Activated CD8-positive, alpha-beta memory T cell treated with anti-CD3 and anti-CD28 coated beads, Interleukin-2, amount 50 U/mL, for 24 hours (primary cell): ENCODE results near the gene SUGP2.
"Not testable (repeated sequence)": the region's sequence is repeated elsewhere in the genome, so short reads cannot be mapped to it uniquely, and the experiment has no call there.

Experiments
- DNase-seq: peaks from one replicate; pipeline ENCODE4 v3.0.0-alpha.2; 2020; ENCODE audit errors: extremely low read depth

The SUGP2 gene

DNA sequence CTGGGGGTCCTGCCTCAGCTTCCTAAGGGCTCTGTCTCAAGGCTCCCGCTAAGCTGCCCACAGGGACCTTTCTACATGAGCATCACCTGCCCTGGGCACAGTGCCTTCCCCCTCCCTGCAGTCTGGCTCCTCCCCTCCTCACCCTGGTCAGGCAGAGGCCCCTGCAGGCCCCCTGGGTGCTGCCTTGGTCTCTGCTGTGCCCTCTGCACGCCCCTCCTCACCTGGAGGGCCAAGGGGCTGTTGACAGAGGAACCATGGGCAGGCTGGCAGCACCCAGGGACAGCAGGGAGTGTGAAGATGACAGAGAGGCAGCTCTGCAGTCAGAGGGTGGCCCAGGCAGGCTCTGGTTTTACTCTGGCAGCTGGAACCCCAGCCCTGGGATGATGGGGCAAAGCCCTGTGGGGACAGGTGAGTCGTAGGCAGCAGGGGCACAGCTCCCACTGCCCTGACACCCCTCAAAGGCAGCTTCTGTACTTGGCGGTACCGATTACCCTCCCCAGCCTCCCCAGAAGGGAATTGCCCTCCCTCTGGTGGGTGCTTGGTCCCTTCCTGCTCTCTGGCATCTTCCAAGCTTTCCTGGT lies 43.1 kb downstream of the SUGP2 start:
- no peak for DNase-seq

DNA sequence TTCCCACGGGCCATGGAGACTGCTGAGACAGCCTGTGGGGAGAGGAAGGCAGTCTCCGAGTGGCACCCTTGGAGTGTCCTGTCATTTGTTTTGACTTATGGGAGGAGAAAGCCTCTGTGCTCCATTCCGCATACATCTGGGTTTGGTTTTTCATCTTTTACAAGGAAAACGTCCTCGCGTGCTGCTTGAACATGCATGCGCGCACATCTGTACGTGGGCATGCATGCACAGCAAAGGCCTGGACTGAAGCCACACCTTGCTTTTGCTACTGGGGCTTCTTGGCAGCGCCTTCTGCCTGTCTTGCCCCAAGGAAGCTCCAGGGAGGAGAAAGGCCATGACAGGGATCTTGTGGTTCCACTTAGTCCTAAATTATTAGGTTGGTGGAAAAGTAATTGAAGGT lies 44.0 kb downstream of the SUGP2 start:
- DNase-seq = no peak

DNA sequence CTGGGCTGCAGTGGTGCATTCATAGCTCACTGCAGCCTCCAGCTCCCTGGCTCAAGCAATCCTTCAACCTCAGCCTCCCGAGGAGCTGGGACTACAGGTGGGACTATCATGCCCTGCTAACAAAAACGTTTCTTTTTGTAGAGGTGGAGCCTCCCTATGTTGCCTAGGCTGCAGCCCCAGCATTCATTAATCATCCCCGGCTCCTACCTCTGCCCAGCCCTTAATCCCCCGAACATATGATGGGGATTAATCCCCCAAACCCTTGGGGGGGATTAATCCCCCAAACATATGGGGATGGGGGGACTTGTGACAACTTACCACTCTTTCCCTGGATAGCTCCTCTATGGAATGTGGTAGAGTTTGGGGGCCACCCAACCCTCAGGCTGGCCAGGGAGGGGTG lies 45.9 kb downstream of the SUGP2 start:
- no peak for DNase-seq

DNA sequence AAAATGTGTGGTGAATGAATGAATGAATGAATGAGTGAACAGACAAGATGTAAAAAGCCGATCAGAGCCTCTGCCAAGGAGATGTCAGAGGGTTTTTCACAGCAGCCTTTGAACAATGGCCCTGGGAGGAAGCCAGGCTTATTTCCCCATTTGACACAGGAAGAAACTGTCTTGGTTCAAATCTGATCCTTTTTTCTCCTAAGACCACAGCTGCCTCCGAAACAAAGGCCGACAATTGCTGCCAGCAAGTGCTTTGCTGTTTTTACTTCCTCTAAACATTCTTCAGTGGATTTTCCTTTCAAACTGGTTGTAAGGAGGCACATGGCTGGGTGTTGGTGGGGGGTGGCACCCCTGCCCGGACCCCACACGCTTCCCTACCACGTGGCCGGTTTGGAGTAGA lies 48.1 kb downstream of the SUGP2 start:
- DNase-seq = no peak

DNA sequence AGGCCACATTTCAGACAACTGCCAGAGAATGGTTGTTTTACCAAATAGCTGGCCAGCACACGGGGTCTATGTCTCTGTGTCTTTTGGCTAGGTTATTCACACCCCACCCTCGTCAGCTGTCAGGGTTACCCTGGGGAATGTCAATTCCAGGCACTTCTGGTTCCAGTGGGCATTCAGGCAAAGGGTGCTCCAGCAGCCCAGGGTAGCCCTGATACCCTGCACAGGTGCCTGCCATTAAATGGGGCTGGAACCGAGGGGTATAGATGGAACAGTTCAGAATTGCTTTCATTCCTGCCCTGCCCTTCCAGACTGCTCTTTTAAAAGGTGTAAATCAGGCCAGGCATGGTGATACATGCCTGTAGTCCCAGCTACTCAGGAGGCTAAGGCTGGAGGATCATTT lies 49.1 kb downstream of the SUGP2 start:
- no peak for DNase-seq

DNA sequence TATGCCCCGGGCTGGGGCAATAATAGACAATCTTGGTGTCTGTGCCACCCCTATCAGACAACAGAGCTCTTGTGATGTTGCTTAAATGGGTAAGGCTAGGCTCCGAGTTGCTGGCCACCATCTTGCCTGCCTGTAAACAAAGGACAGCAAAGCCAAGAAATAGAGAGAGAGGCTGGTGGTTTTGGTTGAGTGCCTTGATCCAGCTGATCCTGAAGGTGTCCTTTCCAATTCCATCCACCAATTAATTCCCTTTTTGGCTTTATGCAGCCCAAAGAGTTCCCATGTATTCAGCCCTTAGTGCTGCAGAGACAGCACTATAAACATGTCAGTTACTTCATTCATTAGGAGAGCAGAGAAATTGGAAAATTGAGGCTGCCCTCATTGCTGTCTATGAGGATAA lies 50.6 kb downstream of the SUGP2 start:
- DNase-seq = no peak

DNA sequence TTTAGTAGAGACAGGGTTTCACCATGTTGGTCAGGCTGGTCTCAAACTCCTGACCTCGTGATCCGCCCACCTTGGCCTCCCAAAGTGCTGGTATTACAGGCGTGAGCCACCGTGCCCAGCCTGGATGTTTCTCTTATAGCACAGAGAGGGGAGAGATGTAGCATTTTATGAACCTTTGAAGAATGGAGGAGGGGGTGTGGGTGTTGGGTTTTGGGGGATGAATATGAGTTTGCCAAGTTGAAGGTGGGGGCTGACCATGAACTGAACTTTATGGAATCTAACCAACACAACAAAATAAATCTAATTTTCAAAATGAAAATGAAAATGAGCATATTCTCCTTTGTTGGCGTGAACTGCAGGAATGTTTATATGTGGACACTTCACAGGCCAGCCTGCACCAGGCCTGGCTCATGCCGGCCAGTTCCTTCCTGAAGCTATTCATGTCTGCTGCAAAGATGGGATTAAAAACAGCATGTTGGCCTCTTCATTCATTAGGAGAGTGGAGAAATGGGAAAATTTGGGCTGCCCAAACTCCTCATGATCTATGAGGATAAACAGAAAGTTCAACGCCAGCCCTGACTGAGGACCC lies 52.8 kb downstream of the SUGP2 start:
- DNase-seq = no peak

DNA sequence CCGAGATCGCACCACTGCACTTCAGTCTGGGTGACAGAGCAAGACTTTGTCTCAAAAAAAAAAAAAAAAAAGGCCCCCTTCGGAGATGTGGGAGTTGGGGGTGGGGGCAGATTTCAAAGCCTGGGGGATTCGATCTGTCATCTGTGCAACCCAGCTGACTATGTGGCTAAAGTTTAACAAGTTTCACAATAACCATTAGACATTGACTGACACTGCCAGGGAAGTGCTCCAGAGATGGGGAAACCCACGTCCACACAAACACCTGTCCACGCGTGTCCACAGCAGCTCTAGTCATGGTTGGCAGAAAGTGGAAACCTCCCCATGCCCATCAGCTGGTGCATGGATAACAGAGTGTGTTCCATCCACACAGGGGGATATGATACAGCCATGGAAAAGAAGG lies 54.7 kb downstream of the SUGP2 start:
- DNase-seq = no peak

DNA sequence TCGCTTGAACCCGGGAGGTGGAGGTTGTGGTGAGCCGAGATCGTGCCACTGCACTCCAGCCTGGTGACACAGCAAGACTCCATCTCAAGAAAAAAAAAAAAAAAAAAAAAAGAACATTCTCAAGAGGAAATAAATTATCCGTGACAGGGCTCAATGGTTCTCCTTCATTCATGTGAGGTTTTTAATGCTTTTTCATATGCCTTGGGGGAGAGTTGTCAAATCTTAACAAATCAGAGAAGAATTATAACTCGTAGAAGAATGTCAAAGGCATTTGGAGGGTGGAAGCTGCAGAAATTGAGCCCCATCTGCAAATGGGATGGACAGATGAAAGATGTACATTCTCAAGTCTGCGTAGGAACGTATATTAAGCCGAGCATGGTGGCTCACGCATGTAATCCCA lies 57.4 kb downstream of the SUGP2 start:
- DNase-seq = no peak

DNA sequence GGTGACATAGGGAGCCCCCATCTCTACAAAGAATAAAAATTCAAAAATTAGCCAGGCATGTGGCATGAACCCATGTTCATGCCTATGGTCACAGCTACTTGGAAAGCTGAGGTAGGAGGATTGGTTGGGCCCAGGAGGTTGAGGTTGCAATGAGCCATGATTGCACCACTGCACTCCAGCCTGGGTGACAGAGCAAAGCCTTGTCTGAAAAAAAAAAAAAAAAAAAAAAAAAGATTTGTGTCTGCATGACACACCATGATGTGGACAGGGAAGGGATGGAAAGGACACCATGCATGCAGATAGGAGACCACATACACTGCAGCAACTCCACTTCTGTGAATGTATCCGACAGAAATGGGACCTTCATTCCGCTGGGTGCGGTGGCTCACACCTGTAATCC lies 58.3 kb downstream of the SUGP2 start:
- no peak for DNase-seq

DNA sequence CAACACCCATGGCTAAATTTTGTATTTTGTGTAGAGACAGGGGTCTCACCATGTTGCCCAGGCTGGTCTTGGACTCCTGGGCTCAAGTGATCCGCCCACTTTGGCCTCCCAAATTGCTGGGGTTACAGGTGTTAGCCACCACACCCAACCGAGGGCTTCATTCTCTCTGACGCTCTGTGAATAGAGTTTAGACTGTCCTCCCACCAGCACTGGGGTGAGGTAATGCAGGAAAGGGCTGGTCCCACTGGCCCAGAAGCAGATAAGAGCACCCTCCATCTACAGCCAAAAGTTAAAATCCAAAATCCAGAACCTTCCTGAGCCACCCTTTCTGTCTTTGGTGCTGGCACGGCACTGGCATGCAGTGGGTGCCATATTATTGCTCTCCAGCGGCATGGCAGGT lies 60.5 kb downstream of the SUGP2 start:
- no peak for DNase-seq

DNA sequence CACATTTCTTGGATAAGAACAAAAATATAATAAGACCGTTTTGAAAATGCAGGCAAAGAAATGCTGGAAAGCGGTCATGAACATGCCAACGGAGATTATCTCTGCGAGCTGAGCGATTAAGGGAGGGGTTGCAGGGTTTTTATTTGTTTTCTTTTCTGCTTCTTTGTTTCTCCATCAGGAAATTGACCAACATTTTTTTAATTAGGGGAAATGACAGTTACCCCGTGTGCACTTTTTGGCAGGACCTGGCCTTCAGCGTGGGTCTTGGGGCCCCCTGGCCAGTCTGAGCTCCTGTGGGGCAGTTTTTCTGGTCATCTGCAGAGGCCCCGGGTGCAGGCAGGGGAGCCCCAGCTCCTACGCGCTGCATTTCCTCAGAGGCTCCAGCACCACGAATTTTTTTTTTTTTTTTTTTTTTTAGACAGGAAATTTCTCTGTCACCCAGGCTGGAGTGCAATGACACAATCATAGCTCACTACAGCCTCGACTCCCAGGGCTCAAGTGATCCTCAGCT lies 61.0 kb downstream of the SUGP2 start:
- no peak for DNase-seq

DNA sequence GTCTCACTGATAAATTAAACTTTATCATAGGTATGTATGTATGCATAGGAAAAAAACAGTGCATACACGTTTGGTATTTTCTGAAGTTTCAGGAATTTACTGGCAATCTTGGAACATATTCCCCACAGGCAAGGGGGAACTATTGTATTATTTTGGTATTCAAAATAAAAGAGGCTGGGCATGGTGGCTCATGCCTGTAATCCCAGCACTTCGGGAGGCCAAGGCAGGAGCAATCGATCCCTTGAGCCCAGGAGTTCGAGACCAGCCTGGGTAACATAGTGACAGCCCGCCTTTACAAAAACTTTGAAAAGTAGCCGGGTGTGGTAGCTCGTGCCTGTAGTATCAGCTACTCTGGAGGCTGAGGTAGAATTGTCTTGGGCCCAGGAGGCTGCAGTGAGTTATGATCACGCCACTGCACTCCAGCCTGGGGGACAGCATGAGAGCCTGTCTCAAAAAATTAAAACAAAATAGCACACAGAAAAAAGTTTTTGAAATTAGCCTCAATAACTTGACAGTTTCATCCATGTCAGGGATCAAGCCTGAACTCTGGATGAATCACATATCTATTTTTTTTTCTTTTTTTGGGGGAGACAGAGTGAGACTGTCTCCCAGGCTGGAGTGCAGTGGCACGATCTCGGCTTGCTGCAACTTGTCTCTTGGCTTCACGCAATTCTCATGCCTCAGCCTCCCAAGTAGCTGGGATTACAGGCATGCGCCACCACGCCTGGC lies 63.2 kb downstream of the SUGP2 start:
- no peak for DNase-seq

DNA sequence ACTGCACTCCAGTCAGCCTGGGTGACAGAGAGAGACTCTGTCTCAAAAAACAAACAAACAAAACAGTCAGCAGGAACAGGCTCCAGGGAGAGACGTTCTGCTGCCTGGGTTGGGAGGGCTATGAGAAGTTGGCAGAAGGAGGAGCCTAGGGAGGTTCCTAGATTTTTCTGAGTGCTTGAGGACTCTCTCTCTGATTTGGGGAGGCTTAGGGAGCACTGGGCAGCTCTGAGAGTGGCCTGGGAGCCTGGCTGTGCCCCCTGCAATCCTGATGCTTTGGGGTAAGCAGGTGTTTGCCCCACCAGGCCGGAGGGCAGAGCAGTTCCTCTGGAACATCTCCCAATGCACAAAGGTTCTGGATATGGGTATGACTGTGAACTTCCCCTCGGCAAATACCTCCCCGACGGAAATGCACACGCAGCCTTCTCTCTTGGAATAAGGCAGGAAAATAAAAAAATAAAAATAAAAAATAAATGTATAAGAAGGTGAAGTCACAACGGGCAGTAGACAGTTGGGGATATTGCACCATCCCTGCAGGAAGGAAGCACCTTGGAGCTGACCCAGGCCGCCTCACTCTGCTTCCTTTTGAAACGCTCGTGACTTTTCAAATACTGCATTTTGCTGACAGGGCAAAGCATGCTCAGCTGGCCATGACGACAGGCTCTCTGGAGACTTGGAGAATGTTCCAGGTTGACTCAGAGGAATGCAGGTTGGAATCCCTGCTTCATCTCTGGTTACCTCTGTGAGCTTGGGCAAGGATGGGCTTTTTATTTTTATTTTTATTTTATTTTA lies 65.8 kb downstream of the SUGP2 start:
- no peak for DNase-seq

DNA sequence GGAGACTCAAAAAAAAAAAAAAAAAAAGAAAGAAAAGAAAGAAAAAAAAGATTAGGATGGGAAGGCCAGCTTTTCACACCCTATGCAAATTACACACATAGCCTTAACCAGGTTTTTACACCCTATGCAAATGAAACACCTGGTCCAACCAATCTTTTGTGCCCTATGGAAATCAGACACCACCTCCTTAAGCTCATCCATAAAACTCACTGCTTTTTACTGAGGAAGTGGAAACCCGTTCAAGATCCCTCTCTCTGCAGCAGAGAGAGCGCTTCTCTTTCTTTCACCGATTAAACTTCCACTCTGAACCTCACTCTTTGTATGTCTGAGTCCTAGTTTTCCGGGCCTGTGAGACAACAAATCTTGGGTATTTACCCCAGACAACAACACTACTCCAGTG lies 67.0 kb downstream of the SUGP2 start:
- no peak for DNase-seq

DNA sequence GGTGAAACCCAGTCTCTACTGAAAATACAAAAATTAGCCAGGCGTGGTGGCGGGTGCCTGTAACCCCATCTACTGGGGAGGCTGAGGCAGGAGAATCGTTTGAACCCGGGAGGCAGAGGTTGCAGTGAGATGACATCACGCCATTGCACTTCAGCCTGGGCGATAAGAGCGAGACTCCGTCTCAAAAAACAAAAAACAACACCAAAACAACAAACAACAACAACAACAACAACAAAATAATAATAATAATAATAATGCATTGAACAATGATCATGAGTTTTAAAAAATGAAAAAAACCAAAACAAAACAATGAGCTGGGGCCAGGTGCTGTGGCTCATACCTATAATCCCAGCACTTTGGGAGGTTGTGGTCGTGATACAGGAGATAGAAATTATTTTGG lies 69.2 kb downstream of the SUGP2 start:
- no peak for DNase-seq

DNA sequence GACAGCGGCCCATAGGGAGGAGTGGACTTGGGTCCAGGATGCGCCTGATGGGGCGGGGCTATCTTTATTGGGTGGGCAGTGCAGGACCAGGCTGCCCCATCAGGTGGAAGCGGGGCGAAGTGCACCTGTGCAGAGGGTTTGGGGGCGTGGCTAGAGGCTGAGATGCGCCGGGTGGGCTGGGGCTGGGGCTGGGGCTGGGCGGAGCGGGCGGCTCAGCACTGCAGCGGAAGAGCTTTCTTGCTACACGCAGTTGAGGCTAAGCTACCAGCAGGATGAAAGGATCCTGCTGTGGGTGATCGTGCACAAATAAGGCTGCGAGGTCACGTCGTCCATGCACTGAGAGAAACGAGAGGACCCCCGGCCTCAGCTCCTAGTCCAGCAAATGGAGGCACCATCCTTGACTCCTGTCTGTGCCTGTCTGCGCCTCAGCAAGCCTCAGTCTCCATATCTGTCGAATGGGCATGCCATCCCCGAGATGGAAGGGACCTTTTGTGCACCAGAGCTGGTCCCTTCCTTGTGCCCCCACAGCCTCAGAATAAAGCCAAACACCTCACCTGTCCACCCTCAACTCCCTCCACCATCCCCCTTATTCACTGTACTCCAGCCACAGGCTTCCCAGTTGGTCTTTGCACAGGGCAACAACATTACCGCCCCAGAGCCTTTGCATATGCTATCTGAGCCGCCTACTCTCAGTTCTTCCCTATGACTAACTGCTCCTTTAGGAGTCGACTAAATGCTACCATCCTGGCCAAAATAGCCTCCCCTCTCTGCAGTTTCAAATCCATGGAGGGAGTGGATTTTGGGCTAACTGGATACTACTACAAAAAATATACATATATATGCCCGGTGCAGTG lies 71.3 kb downstream of the SUGP2 start:
- no peak for DNase-seq

DNA sequence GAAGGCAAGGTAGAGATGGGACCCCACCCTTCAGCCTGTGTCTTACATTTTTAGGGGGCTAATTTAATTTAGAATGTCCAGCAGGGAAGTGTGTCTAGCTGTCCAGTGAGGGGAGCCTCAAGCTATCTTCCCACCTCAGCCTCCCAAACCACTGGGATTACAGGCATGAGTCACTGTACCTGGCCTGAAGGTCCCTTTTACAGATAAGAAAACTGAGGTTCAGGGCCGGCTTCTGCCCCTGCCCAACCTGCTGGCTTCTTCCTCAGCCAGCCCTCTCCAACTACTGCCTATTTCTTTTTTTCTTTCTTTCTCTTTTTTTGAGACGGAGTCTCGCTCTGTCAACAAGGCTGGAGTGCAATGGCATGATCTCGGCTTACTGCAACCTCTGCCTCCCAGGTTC lies 72.9 kb downstream of the SUGP2 start:
- no peak for DNase-seq

DNA sequence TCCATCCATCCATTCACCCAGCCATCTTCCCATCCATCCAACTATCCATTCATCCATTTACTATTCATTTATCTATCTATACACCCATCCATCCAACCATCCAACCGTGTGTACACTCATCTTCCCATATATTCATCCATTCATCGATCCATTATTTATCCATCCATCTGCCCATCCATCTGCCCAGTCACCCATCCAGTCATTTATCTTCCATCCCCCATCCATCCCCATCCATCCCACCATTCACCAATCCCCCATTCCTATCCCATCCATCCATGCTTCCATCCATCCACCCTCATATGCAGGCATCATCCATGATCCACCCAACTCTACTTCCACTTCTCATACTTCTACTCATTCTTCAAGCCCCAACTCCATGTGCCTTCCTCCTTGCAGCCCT lies 78.3 kb downstream of the SUGP2 start:
- DNase-seq = no peak

DNA sequence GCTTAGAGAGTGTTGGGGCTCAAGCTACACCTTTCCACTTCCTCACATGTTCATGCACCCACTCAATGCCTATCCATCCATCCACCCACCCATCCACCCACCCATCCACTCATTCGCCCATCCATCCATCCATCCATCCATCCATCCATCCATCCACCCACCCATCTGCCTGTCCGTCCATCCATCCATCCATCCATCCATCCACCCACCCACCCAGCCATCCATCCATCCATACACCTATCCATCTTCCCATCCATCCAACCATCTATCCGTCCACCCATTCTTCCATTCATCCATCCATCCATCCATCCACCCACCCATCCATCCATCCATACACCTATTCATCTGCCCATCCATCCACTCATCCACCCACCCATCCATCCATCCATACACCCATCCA lies 79.2 kb downstream of the SUGP2 start:
- DNase-seq = no peak

DNA sequence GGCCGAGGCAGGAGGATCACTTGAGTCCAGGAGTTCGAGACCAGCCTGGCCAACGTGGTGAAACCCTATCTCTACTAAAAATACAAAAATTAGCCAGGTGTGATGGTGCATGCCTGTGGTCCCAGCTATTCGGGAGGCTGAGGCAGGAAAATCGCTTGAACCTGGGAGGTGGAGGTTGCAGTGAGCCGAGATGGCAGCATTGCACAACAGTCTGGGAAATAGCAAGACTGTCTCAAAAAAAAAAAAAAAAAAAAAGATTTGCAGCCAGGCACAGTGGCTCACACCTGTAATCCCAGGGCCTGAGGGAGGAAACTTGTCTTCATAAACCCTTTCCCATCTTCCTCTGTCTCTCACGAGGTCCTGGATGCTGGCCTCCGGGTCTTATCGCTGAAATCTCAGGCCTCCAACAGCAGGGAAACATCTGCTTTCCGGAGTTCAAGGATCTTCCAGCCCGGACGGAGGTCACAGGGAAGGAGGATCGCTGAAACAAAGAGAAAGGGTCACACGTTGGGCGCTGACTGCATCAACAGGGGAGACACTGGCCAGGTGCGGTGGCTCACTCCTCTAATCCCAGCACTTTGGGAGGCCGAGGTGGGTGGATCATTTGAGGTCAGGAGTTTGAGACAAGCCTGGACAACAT lies 80.8 kb downstream of the SUGP2 start:
- DNase-seq = not testable (repeated sequence)
